Measurements from ENCODE around the gene TLN1.
A peak's percentile ranks its signal among the peaks of the same experiment; 100 is the strongest.

Gene TLN1

DNA sequence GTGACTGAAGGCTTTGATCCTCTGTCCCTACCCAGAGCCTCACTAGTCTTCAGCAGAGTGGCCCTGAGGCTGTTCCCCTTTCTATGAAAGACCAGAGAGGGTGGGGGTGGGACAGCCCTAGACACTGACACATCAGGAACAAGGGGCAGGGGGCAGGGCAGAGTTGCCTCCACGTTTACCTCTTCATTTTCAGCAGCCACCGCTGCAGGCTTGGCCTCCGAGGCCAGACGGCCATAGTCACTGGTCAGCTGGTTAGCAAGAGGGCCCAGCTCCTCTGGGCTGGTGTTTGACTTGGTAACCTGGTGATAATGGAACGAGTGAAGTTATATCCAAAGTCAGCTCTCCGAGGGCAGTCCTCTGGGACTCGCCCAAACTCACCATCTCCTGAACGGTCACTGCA is 26.6 kb downstream of the TLN1 start:
- no peak for DNase-seq

DNA sequence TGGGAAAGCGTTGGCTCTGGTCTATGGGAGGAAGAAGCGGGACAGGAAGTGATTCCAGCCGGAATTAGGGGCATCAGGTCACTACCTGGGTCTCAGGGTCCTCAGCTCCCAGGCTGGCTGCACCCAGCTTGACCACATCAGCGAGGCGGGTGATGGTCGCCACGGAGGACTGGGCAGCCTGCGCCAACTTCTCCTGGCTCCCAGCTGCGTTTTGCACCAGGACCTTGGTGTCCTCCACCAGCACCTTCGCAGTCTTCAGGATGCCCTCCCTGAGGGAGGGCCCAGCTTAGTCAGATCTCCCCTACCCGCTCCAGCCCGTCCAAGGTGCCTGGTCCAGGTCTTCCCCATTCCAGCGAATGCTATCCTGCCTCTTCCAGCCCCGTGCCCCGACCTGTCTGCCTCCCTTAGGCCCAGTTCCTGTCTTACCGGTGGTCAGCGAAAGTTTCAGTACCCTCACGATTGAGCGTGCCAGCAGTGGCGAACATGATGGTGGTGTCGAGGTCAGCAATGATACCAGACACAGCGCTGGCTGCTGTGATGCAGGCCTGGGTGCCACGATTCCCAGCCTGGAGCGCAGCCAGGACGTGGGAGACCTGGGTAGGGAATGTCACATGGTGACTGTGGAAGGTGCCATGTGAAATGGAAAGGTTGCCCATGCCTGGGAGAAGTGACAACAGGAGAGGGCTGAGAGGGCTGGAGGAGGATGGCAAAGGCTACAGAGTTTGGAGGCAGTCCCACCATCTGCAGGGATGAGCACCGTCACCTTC is 27.9 kb downstream of the TLN1 start:
- DNase-seq, result no peak

DNA sequence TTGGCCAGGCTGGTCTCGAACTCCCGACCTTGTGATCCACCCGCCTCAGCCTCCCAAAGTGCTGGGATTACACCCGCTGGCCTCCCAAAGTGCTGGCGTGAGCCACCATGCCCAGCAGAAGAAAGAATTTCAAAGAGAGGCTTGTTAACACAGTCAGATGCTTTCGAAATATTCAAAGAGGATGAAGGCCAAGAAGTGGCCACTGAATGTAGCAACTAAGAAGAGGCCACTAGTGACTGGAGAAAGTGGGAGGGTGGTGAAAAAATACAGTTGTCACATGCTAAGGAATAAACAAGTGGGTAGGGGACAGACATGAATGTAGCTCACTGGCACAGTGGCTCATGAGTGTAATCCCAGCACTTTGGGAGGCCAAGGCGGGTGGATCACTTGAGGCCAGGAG is 29.3 kb downstream of the TLN1 start:
- DNase-seq, result no peak

DNA sequence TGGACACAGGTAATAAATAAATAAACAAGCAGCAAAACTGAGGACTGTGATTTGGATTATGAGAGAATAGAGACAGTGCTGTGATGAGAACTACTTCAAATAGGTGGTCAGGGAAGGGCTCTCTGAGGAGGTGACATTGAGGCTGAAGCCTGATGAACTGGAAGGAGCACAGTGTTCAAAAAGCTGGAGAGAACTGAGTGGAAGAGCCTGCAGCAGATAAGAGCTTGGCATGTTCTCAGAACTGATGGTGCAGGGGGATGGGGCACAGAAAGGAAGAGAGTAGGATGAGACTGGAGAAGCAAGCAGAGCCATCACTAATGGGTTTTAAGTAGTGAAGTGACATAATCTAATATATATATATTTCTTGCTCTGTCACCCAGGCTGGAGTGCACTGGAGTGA is 31.1 kb downstream of the TLN1 start:
- DNase-seq, result no peak

DNA sequence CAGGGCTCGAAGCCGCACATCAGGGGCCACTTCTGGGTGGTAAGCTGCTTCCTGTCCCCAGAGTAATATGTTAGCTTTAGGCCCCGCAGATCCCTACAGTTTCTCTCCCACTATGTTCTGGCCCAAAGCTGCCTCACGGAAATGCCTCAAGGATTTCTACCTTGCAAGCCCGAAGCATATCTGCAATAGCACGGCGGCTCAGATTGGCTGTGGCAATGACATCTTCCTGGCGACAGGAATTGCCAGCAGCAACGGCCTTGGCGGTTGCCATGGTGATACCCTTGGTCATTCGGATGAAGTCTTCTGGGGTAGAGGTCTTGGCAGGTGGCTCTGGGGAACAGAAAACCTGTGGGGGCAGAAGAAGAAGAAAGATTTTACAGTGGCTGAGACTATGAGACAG is 32.0 kb downstream of the TLN1 start:
- no peak for DNase-seq

DNA sequence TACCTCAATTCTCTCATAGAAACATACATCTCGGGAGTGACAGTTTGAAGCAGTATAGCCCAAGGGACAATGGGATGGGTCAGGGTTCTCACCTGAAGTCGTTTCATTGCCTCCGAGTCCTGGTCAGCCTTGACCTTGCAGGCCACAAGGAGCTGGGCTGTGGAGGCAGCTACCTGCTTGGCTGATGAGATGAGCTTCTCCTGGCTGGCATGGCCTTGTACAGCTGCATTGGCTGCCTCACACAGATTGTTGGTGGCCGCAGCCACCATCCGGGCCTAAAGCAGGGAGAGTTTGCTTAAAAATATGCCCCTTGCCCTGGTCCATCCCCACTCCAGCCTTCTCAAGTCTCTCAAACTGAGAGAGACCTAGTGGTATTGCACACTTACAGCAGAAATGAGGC is 33.8 kb downstream of the TLN1 start:
- DNase-seq, result no peak

DNA sequence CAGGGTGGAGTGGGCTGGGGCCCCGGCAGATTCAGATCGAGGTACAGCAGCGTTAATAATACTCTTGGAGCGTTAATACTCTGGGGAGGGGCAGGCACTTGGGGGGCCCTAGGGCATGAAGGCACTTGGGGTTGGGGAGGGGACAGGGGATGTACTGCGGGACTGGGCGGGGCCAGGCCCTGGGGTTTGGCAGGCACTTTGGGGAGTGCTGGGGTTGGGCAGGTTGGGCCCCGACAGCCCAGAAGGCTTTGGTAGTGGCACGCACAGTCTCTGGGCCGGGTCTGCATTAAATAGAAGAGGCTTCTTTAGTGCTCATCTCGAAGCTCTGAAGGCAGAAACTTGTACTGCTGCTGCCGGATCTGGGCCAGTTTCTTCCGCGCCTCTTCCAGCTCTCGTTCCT is 34.5 kb downstream of the TLN1 start:
- no peak for DNase-seq

DNA sequence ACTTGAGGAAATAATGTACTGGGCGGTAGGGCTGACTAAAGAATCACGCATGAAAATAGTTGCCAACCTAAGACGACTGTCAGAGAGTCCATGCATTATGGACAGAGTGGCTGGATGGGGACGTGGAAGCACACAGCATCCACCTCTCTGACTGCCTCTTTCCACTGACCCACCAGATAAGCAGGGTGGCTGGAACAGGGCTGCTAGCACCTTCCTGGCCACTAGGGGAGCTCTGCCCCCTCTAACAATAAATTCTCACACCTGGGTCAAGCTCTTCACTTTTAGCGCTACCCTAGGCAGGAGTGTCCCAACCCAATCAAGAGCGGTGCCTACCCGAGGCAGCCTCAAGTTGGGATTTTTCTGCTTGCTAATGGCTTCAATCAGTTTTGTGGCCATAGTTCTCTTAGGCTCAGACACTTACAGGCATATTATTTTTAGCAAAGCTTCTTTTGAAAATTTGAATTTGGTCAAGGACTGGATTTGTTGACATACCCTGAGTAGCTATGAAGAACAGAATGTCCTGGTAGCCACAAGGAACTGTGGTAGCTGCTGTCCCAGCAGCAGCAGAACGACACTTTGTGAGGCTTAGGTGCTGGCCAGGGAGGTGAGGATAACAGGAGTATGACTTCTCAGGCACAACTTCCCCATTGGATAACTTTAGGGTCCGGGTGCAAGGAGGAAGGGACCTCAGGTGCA is 35.3 kb downstream of the TLN1 start:
- no peak for DNase-seq

DNA sequence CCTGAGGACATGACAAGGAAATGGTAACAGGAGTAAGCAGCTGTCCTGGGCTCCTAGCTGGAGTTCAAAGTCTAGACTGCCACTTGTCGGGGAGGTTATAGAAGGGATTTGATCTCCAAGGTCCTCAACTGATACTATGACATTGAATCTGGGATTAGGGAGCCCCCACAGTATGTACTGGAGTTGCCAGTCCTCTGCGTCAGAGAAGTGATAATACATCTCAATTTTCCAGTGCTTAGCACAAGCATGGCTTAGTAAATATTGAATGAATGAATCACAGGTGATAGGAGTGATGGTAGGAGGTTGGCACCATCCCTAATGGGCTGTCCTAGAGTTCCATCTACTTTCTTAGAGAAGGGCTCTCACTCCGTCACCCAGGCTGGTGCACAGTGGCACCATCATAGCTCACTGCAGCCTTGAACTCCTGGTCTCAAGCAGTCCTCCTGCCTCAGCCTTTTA is 36.0 kb downstream of the TLN1 start:
- DNase-seq, result no peak

DNA sequence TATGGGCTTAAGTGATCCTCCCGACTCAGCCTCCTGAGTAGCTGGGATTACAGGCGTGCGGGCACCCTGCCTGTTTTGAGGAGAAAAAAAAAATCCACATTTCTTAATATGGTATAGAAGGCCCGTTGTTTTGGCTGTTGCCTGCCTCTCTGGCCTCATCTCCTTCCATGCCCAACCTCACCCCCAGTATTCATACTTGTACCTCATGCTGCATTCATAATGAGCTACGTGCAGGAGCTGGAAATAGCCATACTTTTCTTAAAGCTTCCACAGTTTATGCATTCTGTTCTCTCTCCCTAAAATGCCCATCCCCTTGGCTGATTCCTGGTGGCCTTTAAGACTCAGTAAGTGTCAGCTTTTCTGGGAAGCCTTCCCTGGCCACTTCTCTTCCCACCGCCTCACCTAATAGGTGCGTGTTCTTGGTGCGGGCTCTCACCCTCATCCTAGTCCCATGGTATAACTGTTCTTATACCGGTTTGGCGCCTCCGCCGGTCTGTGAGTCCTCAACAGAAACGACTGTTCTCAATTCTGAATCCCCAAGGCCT is 40.2 kb downstream of the TLN1 start:
- no peak for DNase-seq

DNA sequence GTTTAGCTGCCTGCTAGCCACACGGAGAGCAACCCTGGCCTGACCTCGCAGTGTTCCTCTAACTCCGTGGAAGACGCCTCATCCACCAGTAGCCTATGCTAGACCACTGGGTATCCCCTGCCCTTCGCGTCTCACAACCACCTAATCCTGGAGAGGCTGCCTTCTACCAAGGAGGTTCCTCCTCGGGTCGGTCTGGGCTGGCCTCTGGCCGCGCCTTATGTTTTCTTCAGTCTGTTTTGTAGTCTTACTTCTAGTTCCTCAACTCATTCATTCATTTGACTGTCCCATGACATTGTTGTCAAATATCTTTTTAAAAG is 40.7 kb downstream of the TLN1 start:
- no peak for DNase-seq

DNA sequence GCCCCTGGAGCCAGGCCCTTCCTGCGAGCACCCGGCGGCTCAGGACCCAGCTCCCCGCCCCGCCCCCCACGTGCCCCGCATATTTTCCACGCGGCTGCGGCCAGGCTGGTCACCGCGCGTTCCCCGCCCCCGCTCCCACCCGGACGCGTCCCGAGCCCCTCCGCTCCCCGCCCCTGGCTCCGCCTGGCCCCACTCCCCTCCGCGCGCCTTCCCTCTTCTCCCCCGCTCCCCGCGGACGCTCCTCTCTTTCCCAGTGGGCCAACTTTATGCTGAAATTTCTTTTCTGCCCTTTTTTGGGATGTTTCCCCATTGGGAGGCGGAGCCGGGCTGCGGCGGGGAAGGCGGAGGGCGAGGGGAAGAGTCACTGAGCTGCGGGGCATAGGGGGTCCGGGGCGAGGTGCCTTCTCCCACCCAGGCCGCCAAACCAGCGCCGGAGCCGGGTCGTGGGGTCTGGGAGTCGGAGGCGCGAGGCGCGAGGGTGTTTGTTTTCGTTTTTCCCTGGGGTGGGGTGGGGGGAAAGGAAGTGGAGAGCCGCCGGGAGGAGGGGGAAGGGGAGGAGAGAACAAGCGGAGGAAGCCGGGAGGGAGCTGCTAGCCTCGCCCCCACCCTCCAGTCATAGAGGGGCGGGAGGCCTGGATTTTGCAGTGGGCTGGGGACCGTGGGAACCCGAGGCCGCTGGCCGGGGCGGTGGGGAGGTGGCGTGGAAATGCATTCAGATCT is 41.2 kb downstream of the TLN1 start:
- DNase-seq, result peak; percentile 29

DNA sequence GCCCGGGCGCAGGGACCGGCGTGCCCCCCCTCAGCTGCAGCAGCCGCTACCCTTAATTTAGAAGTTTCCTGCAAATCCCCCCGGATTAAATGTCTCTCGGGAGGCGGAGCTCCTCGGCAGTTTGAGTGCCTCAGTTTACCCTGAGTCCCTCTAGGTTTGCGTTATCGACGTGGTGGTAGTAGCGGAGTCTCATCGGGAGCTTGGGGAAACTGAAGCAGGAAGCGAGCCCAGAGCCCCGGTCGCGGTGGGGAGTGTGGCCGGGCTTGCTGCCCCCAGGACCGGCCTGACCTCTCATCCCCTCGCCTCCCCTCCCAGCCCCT is 41.7 kb downstream of the TLN1 start:
- no peak for DNase-seq

DNA sequence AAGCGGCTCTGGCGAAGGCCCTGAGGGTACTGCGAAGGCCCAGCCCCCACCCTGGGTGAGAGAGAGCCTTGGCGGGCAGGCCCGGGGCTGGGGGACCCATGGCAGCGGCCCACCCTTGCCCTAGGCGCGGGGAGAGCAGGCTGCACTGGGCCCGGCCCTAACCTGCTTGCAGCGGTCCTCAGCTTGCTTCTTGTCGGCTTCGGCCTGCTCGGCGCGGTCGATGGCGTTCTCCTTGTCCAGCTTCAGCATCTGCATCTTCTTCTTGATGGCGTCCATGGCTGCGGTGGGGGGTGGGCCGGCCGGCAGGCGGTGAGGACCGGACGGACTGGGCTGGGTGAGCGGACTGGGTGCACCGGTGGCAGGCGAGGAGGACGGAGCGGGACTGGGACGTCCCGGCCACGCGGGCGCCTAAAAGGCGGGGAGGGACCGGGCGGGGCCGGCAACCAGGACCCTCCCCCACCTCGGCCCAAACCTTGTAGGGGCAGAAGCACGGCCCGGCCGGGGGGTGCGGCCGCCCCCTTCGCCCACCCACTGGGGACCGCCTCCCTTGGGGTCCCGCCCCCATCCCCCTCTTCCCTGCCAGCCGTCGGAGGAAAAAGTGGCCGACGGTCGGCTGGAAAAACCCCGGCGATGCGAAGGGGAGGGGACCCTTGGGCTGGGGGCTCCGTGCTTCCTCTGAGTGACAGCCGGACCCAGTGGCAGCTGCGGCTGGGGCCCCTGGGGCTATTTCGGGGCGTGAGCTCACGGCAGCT is 42.3 kb downstream of the TLN1 start, which contains the start of gene TPM2:
Gene TPM2, minus strand, starts transcription at position 384 of the 752 bp plus-strand sequence. Its CDS starts 108 bp downstream, at position 276.
- no peak for DNase-seq

DNA sequence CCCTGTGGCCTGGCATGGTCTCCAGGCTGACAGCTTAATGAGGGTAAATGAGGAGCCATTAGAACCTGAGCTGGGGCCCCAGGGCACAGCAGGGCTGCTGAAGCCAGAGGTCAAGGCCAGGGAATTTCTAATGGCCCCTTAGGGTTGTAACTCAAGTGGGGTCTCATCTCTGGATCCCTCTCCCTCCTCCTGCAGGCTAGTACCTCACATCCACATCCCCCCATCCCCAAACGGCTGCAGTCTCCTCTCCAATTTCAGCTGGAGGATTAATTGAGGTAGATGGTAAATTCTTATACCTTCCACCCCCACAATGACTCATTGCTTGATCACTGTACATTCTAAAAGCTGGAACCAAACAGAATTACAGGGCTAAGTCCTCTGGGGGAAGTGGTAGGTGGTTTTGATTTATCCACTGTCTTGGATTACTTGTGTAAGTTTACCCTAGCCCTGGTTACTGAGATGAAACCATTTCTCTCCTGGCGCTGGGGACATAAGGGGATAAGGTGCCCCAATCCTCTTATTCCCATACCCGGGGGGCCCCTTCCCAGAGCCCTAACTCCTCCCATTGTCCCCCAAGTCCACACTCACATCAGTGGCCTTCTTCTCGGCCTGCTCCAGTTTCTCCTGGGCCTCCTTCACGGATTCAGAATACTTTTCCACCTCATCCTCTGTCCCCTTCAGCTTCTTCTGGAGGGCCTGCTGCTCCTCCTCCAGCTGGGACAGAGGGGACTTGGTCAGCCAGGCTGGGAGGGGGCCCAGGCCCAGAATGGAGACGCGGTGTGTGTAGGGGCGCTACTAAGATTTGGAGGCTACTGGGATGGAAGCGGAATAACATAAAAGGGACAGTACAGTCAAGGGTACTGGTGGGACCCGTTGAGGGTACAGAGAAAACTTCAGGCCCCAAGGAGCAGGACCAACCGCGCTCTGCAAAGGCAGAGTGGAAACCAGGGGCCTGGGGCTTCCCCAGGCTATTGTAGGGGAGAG is 43.1 kb downstream of the TLN1 start:
- no peak for DNase-seq

DNA sequence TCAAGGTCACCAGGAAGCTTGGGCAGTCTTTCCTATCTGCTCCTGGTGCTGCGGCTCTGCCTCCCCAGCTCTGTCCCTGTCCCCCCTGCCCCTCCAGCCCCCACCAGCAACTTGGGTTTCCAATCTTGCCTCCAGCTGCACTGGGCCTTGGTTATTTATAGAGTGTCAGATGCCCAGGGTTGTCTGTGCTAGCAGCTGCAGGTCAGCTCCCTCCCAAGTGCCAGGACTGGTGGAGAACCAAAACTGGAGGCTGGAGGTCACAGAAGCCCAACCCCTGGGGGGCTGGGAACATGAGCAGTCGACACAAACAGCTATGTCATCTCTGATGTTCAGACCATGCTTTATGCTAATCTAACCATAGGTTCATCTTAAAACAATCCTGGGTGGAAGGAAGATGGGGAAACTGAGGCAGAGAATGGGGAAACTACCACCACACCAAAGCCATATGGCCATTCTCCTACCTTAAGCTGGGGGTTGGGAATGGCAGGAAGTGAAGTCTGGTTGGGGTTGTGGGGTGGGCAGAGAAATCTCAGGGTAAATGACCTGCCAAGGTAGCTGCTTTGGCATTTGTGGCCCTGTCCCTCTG is 43.9 kb downstream of the TLN1 start:
- no peak for DNase-seq

DNA sequence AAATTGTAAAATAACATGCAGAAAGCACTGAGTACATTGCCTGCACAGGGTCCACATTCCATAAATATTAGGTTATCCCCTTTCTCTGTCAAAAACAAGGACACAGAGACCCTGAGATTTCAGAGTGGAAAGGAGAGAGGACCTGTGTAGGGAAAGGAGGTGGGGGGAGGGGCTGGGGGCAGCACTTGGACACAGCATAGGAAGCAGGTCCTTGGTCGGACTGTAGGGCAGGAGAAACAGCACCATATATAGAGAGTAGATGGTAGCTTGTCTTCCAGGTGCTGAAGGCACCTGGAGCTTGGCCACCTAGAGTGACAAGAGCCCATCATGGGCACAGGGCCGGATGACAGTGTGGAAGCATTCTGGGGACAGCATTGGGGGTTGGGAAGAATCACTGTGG is 44.7 kb downstream of the TLN1 start:
- no peak for DNase-seq

DNA sequence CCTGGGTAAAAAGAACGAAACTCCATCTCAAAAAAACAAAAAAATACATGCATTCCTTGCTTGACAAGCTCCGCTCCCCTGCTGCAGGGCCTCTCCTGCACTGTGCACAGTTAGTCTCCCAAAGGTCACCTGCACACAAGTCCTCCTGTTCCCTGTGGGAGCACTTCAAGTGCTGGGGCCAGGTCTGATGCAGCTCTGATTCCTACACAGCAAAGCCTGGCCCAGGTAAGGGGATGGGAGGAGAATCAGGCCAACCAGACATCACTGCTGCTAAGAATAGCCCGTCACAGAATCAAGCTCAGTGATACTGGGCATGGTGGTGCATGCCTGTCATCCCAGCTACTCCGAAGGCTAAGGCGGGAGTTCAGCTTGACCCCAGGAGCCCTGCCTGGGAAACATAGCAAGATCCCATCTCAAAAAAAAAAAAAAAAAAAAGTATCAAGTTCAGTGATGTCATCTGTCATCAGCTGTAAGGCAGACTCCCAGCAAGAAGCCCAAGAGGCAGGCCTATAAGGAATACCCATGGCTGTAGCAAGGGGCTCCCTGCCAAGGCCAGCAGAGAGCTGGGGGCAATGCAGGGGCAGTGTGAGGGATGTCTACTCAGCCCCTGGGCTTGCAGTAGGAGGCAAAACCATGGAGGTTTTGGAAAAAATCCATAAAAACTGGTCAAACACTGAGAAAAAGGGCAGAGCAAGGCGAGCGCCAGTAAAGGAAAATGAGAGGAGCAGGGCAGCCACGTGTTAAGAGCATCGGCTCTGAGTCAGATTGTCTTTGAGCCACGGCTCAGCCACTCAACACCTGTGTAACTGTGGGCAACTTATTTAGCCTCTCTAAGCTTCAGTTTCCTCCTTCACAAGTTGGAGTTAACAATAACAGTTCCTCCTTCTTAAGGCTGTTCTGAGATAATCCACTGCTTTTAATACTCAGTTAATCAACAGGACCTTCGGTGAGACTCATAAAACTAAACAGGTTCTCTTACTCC is 45.5 kb downstream of the TLN1 start:
- no peak for DNase-seq

DNA sequence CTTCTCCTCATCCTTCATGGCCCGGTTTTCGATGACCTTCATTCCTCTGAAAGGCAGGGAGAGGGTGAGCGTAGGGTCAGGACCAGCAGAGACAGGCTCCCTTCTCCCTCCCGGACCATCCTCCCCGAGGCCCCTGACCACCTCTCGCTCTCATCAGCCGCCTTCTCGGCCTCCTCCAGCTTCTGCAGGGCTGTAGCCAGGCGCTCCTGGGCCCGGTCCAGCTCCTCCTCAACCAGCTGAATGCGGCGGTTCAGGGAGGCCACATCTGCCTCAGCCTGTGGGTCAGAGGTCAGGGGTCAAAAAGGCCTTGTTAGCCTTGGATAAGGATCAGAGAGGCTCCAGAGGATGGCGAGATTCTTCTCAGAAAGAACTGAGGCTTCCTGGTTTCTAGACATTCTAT is 46.5 kb downstream of the TLN1 start:
- no peak for DNase-seq

DNA sequence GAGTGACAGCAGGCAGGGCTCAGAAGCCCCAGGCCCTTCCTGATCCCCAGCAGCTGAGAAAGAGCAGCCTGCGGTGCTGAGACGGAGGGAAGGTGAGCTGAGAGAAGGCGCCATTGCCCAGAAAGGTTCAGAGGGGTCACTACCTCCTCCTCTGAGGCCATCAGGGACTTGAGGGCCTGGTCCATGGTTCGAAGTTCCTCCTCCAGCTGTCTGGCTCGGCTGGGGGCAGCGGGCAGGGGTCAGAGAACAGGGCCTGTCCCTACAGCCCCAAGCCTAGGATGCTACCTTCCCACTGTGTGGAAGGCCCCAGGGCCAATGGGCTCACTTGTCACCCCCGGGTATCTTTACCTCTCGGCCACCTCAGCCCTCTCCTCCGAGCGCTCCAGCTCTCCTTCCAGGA is 47.1 kb downstream of the TLN1 start:
- DNase-seq, result no peak
